Measurements from ENCODE around the gene TRAF2.

The TRAF2 gene

DNA sequence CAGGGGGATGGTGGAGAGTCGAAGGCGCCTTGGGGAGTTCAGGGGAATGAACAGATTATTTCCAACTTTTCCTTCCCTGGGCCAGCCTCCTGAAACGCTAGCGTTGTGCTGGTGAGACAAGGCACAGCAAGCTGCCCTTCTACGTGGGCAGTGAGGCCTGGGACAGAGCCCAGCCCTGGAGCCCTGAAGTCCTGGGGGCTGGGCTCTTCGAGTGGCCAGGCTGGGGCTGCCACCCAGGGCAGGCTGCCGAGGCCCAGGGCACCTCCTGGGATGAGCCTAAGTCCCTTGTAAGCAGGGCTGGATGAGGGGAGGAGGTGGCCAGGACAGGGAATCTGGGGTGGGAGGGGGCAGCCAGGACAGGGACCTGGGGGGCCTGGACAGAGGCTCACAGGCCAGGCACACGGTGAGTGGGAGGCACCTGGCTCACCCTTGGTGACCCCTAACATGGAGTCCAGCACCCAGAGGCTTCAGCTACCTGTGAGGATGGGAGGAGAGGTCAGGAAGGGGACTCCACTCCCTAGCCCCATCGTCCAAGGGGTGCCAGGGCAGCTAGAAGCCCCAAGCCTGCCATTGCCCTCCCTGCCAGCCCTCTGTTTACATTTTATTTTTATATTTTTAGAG lies 64.5 kb downstream of the TRAF2 start:
- Histone ChIP-seq H3K4me1 (peaks cover 22% of the 10 kb centered on the region), H3K4me3 (peak overlapping the region; percentile 54)
- in situ Hi-C loops (cut with MboI; ENCODE audit: low sequenced_read_pairs) = no loop called here

DNA sequence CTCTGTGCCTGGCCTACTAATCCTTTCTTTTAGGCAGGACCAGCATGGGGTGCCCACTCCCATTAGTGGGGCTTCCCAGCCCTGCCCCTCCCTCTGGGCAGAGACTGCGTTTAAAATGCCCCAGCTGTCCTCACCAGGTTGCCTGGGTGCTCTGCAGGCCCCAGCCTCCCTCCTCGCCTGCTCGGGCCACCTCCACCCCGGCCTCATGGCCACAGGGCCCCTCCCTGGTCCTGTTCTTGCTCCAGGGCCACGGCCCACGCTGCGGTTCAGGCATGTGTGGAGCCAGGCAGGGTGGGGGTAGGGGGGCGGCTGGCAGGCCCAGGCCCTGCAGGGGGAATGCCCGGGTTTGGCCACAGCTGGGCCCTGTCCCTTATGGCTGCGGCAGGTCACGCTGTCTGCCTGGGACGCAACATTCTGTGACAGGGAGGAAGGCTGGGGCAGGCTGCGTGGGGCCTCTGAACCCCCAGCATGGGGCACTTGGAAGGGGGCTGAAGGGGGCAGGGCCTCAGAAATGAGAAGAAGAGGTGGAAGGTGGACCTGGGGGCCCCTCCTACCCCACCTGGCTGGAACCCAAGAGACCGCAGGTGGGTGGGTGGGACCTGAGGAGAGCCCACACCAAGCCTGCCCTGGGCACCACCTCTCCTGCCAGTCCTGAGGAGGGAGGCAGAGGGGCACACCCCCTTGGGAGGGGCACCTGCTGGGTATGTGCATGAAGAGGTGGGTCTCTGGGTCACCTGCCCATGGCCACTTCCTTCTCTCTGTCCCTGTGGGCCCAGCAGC lies 65.4 kb downstream of the TRAF2 start, which contains the start of gene LCN12:
Gene LCN12, plus strand, starts transcription at position 733 of the 780 bp plus-strand sequence. CDS start 55 bp downstream, outside the sequence.
- Histone ChIP-seq H3K4me1 (peaks cover 22% of the 10 kb centered on the region), H3K9me3 (no peaks in the 10 kb centered on the region; the same call in 1 of the 2 replicates), H3K4me3 (no peak within 1 kb of the TSS), H3K36me3 (replicated peaks) (no peaks in the 10 kb centered on the region), H3K27me3 (ENCODE audit: low read depth) (no peaks in the 10 kb centered on the region)
- in situ Hi-C loops (cut with MboI; ENCODE audit: low sequenced_read_pairs) = no loop called here
- DNase-seq (ENCODE audit: low spot score in 2 of 2) = no peak

More for the DNA sequence above, 64.5 kb downstream of the TRAF2 start:
- H3K36me3 ChIP-seq (replicated peaks) = no peaks in the 10 kb centered on the region
- no peak for DNase-seq (ENCODE audit: low spot score in 2 of 2)
- no peaks in the 10 kb centered on the region for H3K27me3 ChIP-seq (ENCODE audit: low read depth)
- H3K9me3 ChIP-seq = no peaks in the 10 kb centered on the region

DNA sequence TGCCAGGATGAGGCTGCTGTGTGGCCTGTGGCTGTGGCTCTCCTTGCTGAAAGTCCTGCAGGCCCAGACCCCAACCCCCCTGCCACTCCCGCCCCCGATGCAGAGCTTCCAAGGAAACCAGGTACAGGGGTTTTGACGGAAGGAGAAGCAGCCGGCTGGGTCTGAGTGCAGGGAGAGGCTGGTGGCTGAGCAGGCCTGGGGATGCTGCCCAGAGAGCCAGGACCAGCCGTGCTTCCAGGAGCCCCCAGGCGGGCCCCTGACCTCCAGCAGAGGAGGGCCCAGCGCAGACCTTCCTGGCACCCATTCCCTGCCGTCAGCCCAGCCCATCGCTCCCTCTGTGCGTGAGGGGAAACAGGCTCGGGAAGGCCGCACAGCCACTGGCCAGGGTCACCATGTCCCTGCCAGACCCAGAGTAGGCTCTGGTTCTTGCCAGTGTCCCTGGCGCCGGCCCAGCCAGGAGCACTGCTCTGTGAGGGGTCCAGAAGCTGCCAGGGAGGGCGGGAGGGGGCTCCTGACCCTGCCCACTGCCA lies 66.1 kb downstream of the TRAF2 start:
- no peak overlapping the region for H3K4me3 ChIP-seq
- no peaks in the 10 kb centered on the region; the same call in 1 of the 2 replicates for H3K9me3 ChIP-seq
- in situ Hi-C loops (cut with MboI; ENCODE audit: low sequenced_read_pairs) = no loop called here
- no peak for DNase-seq (ENCODE audit: low spot score in 2 of 2)
- no peaks in the 10 kb centered on the region for H3K27me3 ChIP-seq (ENCODE audit: low read depth)
- H3K4me1 ChIP-seq = peaks cover 22% of the 10 kb centered on the region
- no peaks in the 10 kb centered on the region for H3K36me3 ChIP-seq (replicated peaks)

DNA sequence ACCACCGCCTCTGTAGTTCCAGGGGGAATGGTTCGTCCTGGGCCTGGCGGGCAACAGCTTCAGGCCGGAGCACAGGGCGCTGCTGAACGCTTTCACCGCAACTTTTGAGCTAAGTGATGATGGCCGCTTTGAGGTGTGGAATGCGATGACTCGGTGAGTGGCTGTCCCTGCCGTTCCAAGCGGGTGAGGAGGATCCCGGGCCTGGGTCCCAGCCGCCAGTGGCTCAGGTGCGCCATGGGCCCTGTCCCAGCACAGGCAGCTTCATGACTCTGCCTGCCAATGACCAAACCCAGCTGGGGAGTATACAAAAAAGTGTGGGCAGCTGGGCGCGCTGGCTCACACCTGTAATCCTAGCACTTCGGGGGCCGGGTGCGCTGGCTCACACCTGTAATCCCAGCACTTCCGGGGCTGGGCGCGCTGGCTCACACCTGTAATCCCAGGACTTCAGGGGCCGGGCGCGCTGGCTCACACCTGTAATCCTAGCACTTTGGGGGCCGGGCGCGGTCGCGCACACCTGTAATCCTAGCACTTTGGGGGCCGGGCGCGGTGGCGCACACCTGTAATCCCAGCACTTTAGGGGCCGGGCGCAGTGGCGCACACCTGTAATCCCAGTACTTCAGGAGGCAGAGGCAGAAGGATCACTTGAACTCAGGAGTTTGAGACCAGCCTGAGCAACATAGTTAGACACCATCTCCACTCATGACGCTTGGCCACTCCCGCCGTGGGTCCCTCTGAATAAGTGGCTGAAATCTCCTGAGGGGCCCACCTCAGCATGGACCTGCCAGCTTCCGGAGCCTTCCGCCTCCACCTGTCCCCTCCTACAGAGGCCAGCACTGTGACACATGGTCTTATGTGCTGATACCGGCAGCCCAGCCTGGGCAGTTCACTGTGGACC lies 66.8 kb downstream of the TRAF2 start:
- in situ Hi-C loops (cut with MboI; ENCODE audit: low sequenced_read_pairs) = no loop called here
- Histone ChIP-seq H3K4me3 (no peak overlapping the region), H3K36me3 (replicated peaks) (no peaks in the 10 kb centered on the region), H3K27me3 (ENCODE audit: low read depth) (no peaks in the 10 kb centered on the region), H3K4me1 (peaks cover 17% of the 10 kb centered on the region), H3K9me3 (no peaks in the 10 kb centered on the region; the same call in 1 of the 2 replicates)
- DNase-seq (ENCODE audit: low spot score in 2 of 2) = no peak

DNA sequence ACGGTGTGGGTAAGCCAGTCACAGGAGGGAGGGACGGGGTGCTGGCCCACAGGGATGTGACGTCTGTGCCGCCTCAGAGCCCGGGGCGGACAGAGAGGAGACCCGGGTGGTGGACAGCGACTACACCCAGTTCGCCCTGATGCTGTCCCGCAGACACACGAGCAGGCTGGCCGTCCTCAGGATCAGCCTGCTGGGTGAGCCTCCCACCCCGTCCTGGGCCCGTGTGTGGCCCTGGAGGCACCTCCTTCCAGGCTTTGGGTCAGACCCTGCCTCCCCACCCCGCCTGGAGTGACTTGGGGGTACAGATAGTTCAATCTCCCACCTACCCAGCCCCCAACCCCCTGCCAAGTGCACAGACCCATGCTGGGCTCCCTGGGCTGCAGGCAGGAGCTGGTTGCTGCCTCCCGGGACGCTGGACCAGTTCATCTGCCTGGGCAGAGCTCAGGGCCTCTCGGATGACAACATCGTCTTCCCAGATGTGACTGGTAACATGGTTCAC lies 67.5 kb downstream of the TRAF2 start:
- Histone ChIP-seq H3K27me3 (ENCODE audit: low read depth) (no peaks in the 10 kb centered on the region), H3K4me3 (no peak overlapping the region), H3K9me3 (no peaks in the 10 kb centered on the region; the same call in 1 of the 2 replicates), H3K36me3 (replicated peaks) (no peaks in the 10 kb centered on the region), H3K4me1 (peaks cover 10% of the 10 kb centered on the region)
- DNase-seq (ENCODE audit: low spot score in 2 of 2) = no peak
- in situ Hi-C loops (cut with MboI; ENCODE audit: low sequenced_read_pairs) = no loop called here

DNA sequence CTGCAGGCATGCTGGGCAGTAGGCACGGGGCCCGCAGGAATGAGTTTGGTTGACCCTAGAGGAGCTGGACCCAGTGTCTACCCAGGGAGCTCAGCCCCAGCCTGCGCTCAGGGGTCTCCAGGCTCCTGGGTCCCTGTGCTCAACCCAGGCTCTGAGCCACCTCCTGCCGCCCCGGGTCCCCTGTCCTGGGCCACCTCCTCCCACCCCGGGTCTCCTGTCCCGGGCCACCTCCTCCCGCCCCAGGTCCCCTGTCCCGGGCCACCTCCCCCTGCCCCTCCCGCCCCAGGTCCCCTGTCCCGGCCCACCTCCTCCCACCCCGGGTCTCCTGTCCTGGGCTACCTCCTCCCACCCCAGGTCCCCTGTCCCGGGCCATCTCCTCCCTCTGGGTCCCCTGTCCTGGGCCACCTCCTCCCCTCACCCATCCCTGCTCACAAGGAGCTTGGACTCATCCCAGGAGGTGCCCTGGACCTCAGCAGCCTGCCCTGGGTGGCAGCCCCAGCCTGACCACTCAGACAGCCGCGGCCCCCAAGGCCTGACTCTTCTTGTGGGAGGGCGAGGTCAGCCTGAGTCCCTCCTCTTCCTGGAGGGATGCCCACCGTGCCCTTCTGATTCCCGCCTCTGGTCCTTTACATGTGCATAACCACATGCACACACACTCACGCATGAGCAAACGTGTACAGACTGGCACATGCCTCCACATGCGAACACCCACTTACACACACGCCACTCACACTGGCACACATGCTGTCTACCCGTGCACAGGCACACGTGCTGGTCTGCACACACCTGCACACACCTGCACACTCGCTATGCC lies 68.2 kb downstream of the TRAF2 start:
- no peak for DNase-seq (ENCODE audit: low spot score in 2 of 2)
- no peaks in the 10 kb centered on the region for H3K36me3 ChIP-seq (replicated peaks)
- H3K9me3 ChIP-seq = no peaks in the 10 kb centered on the region; the same call in 1 of the 2 replicates
- H3K4me1 ChIP-seq = peaks cover 6% of the 10 kb centered on the region
- no peak overlapping the region for H3K4me3 ChIP-seq
- in situ Hi-C loops (cut with MboI; ENCODE audit: low sequenced_read_pairs) = no loop called here
- no peaks in the 10 kb centered on the region for H3K27me3 ChIP-seq (ENCODE audit: low read depth)

DNA sequence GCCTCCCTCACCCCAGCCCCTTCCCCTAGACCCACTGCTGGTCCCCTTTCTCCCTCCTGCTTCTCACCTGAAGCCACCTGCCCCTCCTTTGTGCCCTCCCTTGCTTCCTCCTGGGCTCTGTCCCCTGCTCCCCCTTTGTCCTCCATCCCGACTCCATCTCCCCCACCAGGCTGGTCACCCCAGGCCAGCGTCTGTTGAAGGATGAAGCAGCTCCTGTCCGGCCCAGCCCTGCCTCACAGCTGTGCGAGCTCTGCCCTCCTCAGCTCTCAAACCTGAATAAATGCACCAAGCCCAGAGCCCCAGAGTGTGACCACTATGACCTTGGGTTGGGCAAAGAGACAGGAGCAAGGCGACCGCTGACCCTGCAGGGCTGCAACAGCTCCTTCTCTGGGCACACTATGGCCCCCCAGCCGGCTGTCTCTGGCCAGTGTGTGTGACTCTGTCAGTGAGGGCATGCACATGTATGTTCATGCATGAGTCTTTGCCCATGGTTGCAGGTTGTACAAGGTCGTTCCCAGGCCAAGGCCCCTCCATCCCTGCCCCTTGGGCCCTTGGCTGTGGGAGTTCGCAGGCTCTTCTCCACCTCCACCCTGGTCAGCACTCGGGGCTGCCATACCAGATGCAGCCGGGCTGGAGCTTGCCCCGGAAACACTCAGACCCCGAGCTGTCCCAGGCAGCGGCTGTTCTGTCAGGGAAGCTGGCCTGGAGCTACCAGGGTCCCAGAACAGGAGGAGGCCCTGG lies 69.1 kb downstream of the TRAF2 start:
- Histone ChIP-seq H3K4me3 (no peak overlapping the region), H3K27me3 (ENCODE audit: low read depth) (no peaks in the 10 kb centered on the region), H3K9me3 (no peaks in the 10 kb centered on the region; the same call in 1 of the 2 replicates), H3K4me1 (peaks cover 3% of the 10 kb centered on the region), H3K36me3 (replicated peaks) (no peaks in the 10 kb centered on the region)
- DNase-seq (ENCODE audit: low spot score in 2 of 2) = no peak
- in situ Hi-C loops (cut with MboI; ENCODE audit: low sequenced_read_pairs) = no loop called here

DNA sequence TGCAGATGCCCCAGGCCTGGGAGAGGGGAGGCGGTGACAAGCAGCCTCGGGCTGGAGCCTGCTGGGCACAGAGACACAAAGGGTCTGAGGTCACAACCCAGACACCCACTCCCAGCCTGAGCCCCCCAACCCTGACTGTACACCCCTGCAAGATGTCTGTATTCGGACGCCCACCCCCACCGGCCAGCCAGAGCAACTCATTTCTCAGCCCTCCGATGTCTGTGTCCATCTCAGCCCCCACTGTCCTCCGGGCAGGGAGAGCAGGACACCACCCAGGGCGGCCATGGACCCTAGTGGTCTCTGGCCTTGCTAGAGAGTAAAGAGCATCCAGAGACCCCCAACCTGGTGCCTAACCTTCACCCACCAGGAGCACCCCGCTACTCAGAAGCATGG lies 69.6 kb downstream of the TRAF2 start:
- Histone ChIP-seq H3K9me3 (no peaks in the 10 kb centered on the region; the same call in 1 of the 2 replicates), H3K36me3 (replicated peaks) (no peaks in the 10 kb centered on the region), H3K27me3 (ENCODE audit: low read depth) (no peaks in the 10 kb centered on the region), H3K4me1 (no peaks in the 10 kb centered on the region), H3K4me3 (no peak overlapping the region)
- in situ Hi-C loops (cut with MboI; ENCODE audit: low sequenced_read_pairs) = no loop called here
- no peak for DNase-seq (ENCODE audit: low spot score in 2 of 2)

DNA sequence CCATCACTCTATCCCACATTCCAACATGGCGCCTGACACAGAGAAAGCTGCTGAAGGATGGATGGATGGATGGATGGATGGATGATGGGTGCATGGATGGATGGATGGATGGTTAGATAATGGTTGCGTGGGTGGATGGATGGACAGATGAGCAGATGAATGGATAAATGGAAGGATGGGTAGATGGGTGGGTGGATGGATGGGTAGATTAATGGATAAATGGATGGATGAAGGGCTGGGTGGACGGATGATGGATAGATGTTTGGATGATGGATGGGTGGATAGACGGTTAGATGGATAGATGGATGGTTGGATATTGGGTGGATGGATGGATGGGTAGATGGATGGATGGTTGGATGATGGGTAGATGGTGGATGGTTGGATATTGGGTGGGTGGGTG lies 70.3 kb downstream of the TRAF2 start:
- no peaks in the 10 kb centered on the region for H3K4me1 ChIP-seq
- H3K9me3 ChIP-seq = no peaks in the 10 kb centered on the region; the same call in 1 of the 2 replicates
- H3K27me3 ChIP-seq (ENCODE audit: low read depth) = no peaks in the 10 kb centered on the region
- no peak overlapping the region for H3K4me3 ChIP-seq
- DNase-seq (ENCODE audit: low spot score in 2 of 2) = no peak
- in situ Hi-C loops (cut with MboI; ENCODE audit: low sequenced_read_pairs) = no loop called here
- H3K36me3 ChIP-seq (replicated peaks) = no peaks in the 10 kb centered on the region

DNA sequence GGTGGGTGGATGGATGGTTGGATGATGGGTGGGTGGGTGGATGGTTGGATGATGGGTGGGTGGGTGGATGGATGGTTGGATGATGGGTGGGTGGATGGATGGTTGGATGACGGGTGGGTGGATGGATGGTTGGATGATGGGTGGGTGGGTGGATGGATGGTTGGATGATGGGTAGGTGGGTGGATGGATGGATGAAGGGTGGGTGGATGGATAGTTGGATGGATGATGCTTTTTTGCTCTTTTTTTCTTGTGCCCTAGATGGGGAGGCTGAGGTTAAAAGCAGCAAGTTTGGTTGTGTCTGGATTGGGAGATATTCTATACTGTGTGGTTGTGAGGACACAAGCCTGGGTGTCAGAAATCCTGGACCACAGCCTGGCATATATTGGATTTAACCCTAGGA lies 71.1 kb downstream of the TRAF2 start:
- in situ Hi-C loops (cut with MboI; ENCODE audit: low sequenced_read_pairs) = no loop called here
- H3K9me3 ChIP-seq = no peaks in the 10 kb centered on the region; the same call in 1 of the 2 replicates
- DNase-seq (ENCODE audit: low spot score in 2 of 2) = no peak
- no peak overlapping the region for H3K4me3 ChIP-seq
- H3K36me3 ChIP-seq (replicated peaks) = no peaks in the 10 kb centered on the region
- H3K27me3 ChIP-seq (ENCODE audit: low read depth) = no peaks in the 10 kb centered on the region
- no peaks in the 10 kb centered on the region for H3K4me1 ChIP-seq

DNA sequence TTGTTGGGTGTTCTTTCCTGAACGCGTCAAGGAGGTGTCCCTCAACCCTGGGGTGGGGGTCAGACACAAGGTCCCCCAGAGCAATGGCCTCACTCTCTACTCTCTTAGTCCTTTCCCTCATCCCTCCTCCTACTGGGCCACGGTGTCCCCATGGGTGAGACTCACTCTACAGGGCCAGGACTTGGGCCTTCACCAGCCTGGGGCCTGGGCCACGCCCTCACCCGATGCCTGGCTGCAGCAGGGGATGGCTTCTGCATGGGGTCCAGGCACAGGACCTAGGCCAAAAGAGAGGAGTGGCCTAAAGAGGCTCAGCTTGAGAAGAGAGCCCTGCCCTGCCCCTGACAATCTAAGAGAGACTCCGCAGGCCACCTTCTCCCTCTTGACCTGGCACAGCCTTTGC lies 71.6 kb downstream of the TRAF2 start:
- Histone ChIP-seq H3K36me3 (replicated peaks) (no peaks in the 10 kb centered on the region), H3K27me3 (ENCODE audit: low read depth) (no peaks in the 10 kb centered on the region), H3K4me1 (no peaks in the 10 kb centered on the region), H3K9me3 (no peaks in the 10 kb centered on the region; the same call in 1 of the 2 replicates), H3K4me3 (no peak overlapping the region)
- no peak for DNase-seq (ENCODE audit: low spot score in 2 of 2)
- in situ Hi-C loops (cut with MboI; ENCODE audit: low sequenced_read_pairs) = no loop called here

DNA sequence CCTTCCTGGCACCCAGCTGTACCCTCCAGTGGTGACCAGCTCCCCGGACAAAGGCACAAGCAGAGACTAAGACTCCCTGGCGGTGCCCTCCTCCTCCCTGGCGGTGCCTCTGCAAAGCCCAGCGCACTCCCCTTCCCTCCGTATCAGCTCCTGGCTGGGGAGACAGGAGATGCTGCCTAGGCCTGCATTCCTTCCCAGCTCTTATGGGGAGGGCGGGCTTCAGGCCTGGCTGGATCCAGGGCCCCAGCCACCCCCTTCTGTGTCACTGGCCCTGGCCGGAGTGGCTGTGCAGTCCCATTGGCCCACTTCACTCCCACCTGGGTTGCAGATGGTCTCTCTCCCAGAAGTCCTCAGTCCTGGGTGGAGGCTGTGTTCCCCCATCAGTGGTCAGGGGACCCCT lies 72.2 kb downstream of the TRAF2 start:
- Histone ChIP-seq H3K4me3 (no peak overlapping the region), H3K36me3 (replicated peaks) (no peaks in the 10 kb centered on the region), H3K27me3 (ENCODE audit: low read depth) (no peaks in the 10 kb centered on the region), H3K9me3 (no peaks in the 10 kb centered on the region; the same call in 1 of the 2 replicates), H3K4me1 (no peaks in the 10 kb centered on the region)
- DNase-seq (ENCODE audit: low spot score in 2 of 2) = no peak
- in situ Hi-C loops (cut with MboI; ENCODE audit: low sequenced_read_pairs) = no loop called here

Data from HAP-1 (cell line).